Vagina (tissue), 2 donors: ENCODE measurements around the gene DYDC2.

Experiments
- CTCF ChIP-seq, 3 experiments: fragments of 450-650 bp in 2 of 3; fragments of 200-600 bp in 1 of 3; sonication (generic) in 1 of 3; IDR thresholded peaks; one replicate each; pipeline ENCODE4 v1.5.1; 2017 to 2019; ENCODE audit warnings: antibody characterized with exemption in 3 of 3, mild to moderate bottlenecking in 2 of 3, moderate library complexity in 2 of 3
- POLR2AphosphoS5 ChIP-seq, 2 donors: sonication (generic); formaldehyde crosslinking; IDR thresholded peaks; one replicate each; pipeline ENCODE4 v1.9.0; 2017; ENCODE audit warnings: antibody characterized with exemption in 2 of 2, mild to moderate bottlenecking in 2 of 2, low read depth in 1 of 2; ENCODE audit not compliant: insufficient read depth in 1 of 2

GRCh38 chr10:80318742-80319141 is 37.8 kb upstream of the DYDC2 start:
- TF ChIP-seq CTCF (IDR thresholded peaks at IDR 0.05) = no peak
- no peak for TF ChIP-seq POLR2AphosphoS5 (IDR thresholded peaks at IDR 0.05; ENCODE audit: insufficient read depth in 1 of 2, low read depth in 1 of 2)
